ENCODE measurements around the gene NME4.
"Not testable (repeated sequence)": the region's sequence is repeated elsewhere in the genome, so short reads cannot be mapped to it uniquely, and the experiment has no call there.

Gene NME4

DNA sequence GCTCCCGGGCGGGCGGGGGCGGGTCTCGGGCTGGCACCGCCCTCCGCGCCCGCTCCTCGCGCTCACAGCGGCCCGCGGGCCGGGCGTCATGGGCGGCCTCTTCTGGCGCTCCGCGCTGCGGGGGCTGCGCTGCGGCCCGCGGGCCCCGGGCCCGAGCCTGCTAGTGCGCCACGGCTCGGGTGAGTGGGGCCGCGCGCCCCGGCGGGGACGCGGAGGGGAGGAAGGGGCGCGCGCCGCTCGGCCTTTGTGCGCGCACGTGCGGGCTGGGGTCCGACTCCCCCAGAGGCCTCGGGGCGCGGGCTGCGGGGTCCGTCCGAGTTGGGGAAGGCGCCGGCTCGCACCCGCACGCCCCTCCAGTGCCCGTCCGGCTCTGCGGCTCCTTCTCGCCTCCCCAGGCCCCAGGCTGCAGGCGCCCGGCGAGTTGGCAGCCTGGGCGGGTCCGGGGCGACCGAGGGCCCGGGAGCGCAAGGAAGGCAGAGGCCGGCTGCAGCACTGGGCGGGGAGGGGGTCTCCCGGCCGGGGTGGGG, at the start of gene NME4:
NME4 (plus strand) TSS at position 65 of the 527 bp plus-strand sequence; CDS start at position 89, 24 bp downstream.
- peak; percentile 51 for DNase-seq

DNA sequence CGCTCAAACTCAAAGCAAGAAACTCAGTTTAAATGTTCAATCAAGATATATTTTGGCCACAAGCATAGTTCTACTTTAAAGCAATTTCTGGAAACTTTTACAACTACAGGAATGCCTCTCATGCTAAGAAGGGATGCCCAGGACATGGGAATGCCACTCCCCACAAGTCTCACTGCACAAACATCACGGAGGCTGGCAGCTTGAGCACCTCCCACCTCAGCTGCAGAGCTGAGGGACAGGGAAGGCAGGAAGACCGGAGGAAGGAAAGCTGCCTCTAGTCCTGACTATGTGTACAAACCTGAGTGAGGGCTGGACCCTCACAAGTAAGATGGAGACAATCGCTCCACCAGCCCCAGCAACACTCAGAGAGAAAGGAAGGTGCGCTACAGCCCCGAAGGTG, 49.8 kb upstream of the NME4 start:
- no peak for DNase-seq

DNA sequence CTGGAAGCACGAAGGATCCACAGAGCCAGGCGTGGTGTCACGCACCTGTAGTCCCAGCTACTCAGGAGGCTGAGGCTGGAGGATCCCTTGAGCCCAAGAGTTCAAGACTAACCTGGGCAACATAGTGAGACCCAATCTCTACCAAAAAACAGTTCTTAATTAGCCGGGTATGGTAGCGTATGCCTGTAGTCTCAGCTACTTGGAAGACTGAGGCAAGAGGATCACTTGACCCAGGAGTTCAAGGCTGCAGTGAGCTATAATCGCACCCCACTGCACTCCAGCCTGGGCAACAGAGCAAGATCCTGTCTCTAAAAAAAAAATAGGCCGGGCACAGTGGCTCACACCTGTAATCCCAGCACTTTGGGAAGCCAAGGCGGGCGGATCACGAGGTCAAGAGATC, 48.5 kb upstream of the NME4 start:
- DNase-seq: not testable (repeated sequence)

DNA sequence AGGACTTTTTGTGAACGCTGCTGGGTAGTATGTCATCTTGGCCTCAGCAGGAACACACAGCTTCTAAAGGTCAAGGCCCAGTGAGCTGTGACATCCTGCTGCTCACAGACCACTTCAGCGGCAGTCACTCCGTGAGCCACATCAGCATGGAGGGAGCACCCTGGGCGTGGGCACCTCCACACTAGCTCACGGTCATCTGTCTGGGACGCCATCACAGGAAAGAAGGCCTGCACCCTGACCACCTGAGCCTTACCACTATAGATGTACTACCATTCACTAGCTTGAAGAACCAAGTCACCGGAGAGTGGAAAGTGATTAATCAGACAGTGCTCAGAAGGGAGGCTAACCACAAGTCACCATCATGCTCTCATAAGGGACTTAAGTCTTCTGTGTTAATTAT, 47.8 kb upstream of the NME4 start:
- DNase-seq: no peak

DNA sequence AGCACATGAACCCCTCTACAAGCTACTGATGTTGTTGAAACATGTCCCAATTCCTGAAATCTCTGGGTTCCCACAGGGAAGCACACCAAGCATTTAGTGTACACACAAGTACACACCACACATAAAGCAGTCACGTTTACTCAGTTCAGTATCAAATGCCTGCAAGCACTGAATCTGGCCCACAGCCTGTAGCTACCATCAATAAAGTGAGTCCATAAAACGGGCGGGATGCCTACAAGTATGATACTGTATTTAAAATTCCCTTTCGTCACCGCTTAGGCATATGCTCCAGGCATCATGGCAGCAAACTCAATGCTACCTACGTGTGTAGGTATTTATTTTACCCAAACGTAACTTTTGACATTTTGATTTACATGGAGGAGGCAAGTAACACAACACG, 46.8 kb upstream of the NME4 start:
- no peak for DNase-seq

DNA sequence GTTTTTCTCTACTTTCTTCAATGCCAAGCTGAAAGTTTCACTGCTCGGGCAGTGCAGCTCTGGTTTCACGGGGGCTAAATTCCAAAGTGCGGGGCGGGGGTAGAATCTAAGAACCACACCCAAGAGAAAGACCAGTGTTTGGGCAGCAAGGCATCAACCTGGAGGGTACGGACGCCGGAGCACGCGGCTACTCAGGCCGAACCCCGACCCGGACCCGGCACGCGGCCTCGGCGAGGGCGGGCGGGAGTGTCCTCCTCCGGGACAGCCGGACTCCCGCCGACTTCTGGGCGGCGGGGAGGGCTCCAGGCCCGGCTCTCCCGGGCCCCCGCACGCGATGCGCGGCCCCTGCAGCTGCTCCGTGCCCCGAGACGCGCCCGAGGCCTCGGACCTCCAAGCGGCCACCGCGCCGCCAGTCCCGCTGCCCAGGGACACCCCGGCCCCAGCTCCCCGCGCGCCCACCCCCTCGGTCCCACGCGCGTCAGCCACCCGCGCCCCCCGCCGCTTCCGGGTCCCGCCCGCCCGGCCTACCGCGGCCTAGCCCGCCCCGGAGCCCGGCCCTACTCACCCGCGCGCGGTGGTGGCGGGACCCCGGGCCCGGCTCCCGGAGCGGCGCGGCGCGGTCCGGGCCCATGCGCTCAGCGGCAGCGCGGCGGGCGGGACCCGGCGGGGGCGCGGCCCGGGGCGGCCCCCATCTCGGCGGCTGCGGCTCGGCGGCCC, 45.0 kb upstream of the NME4 start:
- DNase-seq: no peak

DNA sequence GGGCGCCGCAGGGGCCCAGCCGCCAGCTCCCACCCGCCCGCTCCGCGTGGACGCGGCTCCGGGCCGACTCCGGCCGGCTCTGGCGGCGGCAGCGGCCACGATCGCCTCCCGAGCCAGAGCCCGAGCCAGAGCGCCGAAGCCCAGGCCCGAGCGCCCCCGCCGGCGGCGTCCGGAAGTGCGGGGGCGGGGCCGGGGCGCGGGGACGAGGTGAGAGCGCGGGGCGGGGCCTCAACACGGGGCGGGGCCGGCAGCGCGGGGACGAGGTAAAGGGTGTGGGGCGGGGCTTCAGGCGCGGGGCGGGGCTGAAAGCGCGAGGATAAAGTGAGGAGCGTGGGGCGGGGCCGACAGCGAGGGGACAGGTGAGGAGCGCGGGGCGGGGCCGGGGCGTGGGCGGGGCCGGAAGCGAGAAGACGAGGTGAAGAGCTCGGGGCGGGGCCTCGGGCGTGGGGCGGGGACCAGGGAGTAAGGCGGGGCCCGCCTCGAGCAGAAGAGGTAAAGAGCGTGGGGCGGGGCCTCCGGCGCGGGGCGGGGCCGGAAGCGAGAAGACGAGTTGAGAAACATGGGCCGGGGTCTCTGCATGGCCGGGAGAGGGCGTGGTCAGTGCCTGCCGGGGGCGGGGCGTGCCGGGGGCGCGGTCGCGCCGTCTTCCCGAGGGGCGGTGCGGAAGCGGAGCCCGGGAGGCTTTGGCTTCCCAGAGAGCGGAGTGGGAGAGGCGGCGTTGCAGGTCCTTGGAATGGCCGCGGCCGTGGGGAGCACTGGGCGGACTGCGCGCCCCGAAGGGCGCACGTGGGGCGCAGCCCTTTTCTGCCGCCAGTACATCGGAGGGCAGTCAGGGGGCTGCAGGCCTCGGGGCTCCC, 44.2 kb upstream of the NME4 start, which contains the start of gene AXIN1:
AXIN1 (minus strand) TSS at position 177 of the 857 bp plus-strand sequence. CDS start 5,698 bp downstream, outside the sequence.
- peak; percentile 96 for DNase-seq

DNA sequence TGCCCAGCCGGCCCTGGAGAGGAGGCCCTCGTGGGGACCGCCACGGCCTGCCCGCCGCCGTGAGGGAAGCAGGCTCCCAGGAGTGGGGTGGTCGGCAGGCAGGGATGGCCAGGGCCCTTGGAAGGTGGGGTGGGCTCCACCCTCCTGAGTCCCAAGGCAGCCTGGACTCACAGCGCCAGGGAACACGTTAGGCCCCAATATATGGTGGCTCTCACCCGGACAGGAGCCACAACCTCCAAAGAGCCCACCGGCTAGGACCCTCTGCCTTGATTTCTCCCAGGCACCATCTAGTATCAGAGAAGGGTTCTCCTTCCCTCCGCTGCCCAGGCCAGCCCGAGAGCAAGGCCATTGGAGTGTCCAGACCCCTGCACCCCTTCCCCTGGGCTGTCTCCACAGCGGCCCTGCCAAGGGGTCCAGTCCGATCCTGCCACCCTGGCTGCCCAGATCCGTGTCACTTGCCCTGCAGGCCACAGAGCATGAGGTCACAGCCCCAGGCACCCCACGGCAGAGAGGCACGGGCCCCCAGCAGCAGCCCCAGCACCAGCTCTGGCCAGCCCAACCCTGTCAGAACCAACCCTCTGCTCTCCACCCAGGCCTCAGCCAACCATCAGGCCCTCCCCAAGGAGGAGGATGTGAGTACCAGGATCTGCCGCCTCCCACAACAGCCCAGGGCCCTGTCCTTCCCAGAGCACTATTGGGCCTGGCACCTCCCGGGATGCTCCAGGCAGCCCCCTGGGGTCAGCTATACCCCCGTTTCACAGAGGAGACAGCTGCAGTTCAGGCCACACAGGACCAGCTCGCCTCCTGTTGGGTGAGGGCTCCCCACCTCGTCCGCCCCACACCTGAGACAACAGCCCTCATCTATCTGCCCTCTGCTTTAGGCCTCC, 43.4 kb upstream of the NME4 start:
- no peak for DNase-seq

DNA sequence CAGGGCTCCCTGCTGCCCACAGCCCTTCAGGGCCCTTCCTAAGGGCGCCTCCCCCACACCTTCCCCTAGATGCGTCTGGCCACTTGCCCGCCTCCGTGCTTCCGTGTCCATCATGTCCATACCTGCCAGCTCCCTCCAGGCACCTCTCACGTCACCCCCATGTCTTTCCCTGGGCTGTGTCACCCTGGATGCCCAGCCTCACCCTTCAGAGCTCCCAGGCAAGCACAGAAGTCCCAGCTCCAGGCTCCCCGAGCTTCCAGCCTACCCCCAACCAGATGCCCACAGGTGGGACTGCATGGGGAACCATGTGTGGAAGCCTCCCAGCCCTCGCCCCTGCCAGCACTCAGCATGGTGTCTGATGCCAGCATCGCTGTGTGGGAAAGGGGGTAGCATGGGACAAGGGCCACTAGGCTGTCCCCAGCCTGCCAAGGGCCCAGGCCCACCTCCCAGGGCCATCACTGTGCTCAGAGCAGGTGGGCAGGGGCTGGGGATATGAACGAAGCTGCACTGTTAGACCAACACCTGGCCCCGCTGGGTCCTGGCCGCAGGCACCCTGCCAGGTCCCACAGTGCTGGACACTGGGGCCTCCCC, 42.6 kb upstream of the NME4 start:
- no peak for DNase-seq

DNA sequence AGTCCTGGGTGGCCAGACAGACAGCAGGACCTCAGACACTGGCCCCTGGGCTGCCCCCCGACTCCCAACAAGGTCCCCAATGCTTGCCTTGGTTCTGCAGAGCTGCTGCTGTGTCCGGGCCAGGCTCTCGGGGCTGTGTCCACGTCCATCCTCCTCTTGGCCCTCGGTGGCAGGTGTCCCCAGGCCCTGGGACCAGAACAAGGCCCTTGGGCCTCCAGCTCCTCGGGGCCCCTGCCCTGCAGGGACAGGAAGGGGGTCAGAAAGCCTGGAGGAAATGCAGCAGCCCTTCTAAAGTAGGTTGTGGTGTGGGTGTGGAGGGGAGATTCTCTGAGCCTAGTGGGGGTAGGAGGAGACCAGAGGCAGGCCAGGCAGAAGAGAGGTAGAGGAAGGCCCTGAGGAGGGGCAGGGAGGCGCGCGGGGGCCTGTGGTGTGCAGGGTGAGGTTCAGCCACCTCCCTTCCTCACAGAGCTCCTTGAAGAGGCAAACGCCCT, 42.0 kb upstream of the NME4 start:
- no peak for DNase-seq

DNA sequence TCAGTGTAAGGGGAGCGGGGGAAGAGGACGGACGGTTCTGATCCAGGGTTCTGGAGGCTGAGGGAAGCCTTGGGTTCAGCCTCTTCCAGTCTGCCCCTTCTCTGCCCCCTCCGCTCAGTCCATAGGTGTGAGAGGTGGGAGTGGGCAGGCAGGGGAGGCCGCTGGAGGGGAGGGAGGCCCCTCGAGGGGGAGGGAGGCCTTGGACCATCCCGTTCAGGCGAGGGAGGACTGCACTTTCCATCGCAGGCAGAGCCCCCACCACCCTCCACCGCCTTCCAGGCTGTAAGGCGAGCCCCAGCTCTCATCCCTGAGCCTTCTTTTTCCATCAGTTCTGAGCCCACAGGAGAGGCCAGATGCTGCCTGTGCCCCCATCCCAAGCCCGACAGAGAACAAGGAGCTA, 40.3 kb upstream of the NME4 start:
- no peak for DNase-seq

DNA sequence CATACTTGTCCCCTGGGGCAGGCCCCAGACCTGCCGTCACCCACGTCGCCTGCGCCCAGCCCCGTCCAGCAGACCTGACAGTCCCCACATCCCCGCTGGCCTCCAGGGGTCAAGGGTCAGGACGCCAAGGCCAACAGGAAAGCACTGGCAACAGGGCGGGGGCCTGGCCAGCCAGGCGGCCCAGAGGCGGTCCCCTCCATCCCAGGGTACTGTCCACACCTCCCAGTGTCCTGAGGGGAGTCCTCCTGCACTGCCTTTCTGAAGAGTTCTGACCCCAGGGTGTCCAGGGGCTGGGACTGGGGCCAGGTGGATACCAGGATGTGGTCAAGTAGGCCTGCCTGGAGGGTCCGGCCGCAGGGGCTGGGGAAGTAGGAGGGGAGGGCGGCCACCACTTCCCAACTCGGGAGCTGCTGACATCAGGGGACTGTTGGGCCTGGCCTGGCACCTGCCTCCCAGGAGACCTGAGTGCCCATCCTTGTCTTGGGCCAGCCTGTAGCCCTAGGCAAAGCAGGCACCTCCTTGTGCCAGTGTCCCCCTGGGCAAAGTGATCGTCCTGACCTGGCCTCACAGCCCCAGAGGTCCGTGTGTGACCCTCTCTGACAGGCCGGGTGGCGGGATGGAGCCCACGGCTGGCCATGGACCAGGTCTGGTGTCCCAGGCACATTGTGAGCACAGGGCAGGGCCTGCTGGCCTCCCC, 37.8 kb upstream of the NME4 start:
- DNase-seq: no peak

DNA sequence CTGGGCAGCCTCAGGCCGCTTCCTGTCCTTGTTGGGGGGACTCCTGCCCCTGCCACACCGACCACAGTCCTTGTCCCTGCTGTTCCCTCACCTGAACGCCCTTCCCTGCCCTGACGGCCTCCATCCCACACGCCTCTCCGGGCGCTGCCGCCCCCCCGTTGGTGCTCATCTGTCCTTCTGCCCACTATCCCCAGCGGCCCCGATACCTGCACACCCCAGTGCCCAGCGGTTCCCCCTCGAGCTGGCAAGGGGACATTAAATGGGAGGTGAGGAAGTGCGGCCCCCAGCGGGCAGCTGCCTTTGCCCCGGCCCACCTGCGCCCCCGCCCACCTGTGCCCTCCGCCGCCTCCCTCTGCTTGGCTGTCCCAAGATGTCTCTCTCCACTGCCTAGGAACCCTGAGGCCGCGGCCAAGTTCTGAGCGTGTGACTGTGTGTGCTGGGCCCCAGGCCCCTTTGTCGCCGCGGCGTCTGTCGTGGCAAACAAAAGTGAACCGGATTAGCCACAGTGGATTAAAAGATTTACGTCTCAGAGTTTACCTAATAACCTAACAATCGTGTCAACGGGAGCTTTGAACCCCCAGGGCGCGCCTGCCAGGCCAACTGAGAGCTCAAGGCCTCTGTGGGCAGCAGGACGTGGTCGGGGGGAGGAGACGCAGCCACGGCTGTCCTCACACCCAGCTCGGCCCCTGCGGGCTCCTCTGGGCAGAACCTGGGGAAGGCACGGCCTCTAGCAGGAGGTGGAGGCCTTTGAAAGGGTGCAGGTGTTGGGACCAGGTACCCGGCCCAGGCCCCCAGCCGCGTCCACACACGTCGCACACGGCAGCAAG, 36.9 kb upstream of the NME4 start:
- DNase-seq: no peak

DNA sequence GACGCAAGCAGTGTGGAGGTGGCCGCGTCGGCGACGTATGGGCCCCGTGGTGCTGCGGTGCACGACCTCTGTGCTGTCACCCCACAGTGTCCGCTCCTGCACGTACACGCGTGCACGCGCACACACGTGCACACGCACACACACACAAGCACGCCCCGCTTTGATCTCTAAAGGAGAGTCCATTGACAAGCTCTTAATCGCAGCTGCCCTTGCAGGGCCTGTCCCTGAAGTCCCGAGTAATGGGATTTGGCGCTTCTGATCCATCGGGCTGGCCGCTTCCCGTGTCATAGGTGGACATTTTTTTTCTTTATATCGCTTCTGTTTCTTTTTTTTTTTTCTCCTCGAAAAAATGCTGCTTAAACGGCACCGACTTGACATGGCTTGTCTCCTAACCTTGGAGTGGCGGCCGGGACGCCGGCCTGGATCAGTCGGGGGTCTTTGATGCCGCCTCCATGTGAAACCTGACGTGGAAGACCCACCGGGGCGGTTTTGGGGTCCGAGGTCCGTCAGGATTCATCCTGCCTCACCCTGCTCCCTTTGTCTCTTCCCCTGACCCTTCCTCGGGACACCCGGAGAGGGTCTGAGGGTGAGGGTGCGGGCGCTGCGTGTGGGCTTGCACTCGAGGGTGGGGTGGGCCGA, 36.2 kb upstream of the NME4 start:
- no peak for DNase-seq

DNA sequence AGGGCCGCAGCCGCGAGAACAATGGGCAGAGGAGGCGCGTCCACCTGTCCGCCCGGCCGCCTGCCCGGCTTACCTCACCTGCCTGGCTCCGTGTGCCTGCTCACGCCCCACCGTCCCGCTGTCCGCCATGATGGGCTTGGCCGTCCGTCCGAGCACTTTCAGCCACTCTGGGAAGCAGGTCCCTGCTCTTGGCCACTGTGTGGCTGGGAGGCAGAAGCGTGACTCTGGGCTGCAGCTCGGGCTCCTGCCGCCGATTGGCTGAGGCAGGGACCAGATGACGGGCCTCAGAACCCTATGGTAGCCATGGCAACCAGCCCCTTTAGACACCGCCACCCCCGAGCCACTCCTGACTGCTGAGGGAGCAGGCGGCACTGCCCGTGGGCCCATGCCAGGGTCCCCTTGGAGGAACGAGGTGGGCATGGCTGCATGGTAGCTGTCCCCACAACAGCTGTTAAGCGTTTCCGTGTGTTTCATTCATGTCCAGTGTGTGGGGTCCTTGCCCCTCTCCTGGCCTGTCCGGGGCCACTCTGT, 35.6 kb upstream of the NME4 start:
- no peak for DNase-seq

DNA sequence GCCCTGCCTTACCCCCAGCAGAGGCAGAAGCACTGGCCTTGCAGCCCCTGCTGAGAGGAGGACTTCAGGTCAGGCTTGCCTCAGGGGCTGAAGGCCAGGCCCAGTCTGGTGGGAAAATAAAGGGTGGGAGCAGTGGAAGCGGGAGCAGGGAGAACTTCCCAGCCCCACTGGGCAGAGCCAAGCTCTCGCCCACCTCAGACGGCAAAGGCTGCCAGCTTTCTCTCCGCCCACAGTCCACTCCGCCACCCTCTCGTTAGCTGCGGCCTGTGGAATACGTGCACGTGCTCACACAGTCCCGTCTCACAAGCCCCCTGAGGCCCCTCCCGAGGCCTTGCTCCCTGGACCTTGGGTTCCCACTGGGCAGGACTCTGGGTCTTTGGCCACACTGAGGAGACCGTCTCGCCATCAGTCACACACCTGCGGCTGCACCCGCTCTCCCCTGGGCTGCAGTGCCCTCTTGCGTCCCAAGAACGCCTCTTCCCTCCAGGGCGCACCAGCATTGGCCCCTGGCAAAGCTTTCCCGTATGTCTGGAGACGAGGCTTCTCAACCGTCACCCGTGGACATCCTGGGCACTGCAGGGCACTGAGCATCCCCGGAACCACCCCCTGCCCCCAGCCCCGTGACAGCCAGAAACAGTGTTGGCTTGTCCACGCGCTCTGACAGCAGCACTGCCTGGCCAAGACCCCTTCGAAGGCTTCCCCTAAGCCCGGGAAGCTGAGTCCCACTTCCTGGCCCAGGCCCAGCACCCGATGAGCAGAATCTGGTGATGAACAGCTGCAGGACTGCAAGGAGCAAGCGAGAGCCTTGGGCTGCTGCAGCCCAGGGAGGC, 34.9 kb upstream of the NME4 start:
- peak; percentile 85 for DNase-seq

DNA sequence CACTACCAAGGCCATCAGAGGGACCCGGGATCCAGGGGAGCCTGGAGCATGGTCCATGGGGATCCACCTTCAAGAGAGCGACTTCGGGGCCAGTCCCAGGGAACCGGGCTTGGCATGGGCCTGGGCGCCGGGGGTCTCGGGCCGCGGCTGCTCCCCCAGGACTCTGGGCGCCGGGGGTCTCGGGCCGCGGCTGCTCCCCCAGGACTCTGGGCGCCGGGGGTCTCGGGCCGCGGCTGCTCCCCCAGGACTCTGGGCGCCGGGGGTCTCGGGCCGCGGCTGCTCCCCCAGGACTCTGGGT, 34.3 kb upstream of the NME4 start:
- not testable (repeated sequence) for DNase-seq

DNA sequence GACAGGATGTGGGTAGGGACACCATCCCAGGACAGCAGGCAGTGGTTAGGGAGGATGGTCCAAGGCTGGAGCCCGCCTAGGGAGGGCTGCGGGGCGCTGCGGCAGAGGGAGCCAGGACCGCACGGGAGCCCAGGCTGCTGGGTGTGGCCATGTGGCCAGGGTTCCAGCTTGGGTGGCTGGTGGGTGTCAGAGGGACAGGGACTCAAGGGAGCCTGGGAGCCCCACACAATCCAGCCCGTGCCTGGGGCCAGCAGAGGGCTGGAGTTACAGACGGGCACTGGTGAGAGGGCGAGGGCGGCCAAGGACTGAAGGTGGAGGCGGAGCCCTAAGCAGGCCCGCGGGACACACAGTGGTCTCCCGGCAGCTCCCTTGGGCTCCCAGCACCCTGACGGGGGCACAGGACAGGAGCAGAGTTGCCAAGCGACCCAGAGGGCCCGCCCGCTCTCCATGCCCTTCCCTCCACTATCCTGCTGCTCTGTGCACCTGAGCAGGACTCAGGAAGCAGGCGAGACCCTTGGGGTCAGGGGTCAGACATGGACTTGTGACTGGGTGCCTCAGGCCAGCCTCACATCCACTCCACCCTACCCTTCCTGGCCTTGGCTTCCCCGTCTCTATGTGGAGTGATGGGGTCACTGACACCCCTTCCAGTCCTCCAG, 33.8 kb upstream of the NME4 start:
- DNase-seq: no peak

Data from hematopoietic multipotent progenitor cell treated with erythropoietin and hydrocortisone succinate and interleukin-3 and kit ligand, for 8 days (in vitro differentiated cells).